Hypothalamus (tissue), 51 donors: Measurements from ENCODE around the gene SDE2.

Source experiments
- DNase-seq, 51 donors: peaks; one replicate each; lab custom pipeline; 2025; lab: John Stamatoyannopoulos, UW

Gene SDE2

DNA sequence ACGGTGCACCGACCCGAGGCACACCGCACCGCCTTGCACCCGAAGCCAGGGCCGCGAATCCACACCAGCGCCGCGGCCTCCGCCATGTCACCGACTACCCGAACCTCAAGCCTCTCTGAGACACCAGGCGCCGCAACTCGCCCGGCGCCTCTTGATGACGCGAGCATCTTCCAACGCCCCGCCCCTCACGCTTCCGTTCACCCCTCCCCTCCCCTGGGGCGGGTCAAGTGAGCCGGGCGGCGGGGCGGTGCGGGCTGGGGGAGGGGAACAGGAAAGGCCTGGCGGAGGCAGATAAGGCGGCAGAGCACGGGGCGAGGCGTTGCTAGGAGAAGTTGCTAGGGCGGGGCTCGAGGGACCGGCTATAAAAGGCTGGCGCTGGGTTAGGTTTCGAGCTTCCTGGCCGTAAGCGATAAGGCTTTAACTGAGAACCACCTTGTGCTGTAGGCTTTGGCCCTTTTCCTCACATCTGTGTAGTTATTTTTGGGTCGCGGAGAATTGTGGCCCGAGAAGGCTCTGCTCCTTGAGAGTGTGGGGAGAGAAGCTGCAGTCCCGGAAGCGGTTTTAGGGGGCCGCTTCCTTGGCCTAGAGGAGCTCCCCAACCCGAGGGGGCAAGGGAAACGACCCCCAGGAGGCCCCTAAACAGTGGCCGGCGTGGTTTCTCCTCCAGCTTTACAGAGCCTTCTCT lies at the start of gene SDE2:
TSS of gene SDE2 (minus strand) at position 117 of the 685 bp plus-strand sequence. CDS start at position 86, 31 bp downstream.
- DNase-seq: peak; percentile 90 to 100 (median 98)

DNA sequence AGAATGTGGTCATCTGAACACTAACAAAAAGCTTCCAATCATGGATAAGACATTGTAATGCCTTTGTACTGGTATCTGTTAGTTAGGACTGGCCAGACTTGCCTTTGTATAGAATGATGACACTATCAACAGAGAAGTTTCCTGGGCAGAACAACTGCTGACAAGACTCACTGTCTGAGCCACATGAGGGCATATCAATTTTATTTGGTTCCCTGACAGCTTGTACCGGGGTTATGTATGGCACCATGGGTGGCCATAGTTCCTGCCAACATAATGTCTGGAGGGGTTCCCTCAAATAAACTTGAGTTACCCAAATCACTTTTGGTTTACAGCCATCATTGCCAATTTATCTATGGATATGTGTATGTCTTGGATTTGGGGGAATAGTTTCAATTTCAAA lies 49.7 kb upstream of the SDE2 start:
- no peak for DNase-seq

DNA sequence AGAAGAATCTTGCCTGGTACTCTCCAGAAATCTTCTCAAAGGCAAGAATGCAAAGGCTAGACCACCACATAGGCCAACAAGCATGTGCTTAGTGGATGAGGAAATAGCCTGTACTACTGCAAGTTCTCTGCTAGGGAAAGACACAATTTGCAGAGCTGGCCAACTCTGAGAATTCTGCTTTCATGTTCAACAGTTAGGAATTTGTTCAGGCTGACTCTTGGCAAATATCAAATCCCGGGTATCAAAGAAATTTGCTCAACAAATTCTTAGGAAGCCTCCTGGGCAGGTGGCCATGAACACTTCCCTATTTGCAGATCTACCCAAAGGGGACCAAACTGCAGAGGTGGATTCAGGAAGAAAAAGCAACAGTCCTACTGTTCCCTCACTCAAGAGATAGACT lies 48.4 kb upstream of the SDE2 start:
- DNase-seq: no peak

DNA sequence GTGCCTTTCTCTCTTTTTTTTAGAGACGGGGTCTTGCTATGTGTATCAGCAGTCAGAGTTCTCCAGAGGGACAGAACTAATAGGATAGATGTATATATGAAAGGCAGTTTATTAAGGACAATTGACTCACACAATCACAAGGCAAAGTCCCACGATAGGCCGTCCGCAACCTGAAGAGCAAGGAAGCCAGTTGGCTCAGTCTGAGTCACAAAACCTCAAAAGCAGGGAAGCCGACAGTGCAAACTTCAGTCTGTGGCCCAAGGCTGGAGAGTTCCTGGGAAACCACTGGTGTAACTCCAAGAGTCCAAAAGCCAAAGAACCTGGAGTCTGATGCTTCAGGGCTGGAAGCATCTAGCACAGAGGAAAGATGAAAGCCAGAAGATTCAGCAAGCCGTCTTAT lies 47.1 kb upstream of the SDE2 start:
- DNase-seq: no peak

DNA sequence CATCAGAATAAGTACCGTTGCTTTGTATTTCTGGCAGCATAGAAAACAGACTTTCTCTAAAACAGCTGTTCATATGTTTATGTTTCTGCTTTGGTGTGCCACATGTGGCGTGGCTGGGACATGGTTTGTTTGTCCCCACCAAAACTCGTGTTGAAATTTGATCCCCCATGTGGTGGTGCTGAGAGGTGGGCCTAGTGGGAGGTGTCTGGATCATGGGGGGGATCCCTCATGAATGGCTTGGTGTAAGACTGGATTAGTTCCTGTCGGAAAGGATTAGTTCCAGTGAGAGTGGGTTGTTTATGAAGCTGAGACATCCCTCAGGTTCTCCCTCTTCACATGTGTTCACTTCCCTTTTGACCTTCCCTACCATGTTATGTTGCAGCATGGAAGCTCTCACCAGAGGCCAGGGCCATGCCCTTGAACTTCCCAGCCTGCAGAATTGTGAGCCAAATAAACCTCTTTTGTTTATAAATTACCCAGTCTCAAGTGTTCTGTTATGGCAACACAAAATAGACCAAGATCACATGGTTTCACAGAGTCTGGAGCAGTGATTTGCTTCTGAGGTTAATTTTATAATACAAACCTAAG lies 45.5 kb upstream of the SDE2 start:
- DNase-seq: no peak

DNA sequence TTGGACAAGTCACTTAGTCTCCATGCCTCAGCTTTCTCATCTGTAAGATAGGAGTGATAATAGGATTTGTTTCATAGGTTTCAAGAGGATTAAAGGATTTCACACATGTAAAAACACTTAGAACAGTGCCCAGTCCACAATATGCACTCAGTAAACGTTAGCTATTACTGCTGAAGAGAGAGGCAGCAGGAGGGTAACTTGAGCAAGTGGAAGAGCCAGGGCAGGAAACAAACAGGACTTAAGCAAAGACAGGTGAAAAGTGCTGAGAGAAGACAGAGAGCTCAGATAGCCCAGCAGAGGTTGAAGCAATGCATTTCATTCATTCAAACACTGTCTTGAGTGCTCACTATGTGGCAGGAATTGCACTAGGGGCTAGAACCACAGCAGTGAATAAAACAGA lies 42.3 kb upstream of the SDE2 start:
- DNase-seq: no peak

DNA sequence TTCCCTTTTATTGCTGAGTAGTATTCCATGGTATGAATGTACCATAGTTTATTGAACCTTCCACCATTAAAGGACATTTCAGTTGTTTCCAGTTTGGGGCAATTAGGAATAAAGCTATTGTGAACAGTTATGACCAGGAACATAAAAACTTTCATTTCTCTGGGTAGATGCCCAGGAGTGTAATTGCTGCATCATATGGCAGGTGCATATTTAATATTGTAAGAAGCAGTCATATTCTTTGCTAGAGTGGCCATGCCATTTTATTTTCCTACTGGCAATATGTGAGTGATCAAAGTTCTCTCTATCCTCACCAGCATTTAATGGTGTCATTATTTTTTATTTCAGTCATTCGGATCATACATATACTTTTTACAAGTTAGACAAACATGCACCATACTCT lies 39.5 kb upstream of the SDE2 start:
- DNase-seq: no peak

DNA sequence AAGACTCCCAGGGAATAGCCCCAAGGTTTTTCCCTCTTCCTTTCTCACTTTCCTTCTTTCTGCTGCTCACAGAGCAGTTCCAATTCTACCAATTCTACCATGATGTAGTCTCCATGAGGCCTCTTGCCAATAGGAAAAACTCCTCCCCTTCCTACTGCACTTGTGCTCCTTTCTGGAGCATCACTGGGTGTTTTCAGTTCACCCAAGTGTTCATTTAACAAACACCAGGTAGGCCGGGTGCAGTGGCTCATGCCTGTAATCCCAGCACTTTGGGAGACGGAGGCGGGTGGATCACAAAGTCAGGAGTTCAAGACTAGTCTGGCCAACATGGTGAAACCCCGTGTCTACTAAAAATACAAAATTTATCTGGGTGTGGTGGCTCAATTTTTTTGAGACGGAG lies 36.8 kb upstream of the SDE2 start:
- DNase-seq: no peak

DNA sequence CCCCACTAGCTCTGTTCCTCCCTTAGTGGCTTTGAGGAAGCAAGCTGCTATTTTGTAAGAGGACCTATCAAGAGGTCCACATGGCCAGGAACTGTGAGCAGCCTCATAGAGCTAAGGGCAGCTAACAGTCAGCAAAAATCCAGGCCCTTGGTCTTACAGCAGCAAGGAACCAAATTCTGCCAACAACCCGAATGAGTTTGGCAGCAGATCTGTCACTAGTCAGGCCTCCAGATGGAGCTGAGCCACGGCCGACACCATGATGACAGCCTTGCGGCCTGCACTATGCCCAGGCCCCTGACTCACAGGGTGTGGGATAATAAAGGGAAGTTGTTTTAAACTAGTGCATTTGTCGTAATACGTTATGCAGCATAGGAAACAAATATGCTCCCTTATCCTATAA lies 35.3 kb upstream of the SDE2 start:
- DNase-seq: peak in 43 of 51 donors; percentile 2 to 78 (median 57)

DNA sequence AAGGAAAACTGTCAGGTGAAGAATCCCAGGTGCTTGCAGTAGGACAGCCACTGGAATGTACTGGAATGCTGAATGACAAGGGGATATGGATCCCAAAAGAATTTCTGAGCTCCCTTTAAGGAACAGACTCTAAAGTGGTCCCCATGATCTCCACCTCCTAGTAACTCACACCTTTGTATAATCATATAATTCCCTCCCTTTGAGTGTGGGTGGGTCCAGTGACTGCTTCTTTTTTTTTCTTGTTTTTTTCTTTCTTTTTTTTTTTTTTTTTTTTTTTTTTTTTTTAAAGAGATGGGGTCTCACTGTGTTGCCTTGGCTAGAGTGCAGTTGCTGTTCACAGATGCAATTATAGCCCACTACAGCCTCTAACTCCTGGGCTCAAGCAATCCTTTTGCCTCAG lies 34.8 kb upstream of the SDE2 start:
- DNase-seq: no peak

DNA sequence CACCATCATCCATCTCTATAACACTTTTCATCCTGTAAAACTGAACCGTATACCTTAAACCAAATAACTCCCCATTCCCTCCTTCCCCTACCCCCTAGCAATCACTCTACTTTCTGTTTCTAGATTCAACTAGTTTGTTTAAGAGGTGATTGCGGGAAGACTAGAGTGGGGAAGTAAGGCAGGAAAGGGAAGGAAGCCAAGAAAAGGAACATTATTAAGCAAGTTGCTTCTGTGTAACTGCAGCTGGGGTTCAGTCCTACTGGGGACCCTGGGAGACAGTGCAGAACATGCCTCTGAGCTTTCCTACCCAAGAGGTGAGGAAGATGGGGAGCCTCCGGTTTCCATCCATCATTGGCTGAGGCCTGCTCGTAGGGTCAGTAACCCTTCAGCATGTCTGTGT lies 34.4 kb upstream of the SDE2 start:
- DNase-seq: no peak

DNA sequence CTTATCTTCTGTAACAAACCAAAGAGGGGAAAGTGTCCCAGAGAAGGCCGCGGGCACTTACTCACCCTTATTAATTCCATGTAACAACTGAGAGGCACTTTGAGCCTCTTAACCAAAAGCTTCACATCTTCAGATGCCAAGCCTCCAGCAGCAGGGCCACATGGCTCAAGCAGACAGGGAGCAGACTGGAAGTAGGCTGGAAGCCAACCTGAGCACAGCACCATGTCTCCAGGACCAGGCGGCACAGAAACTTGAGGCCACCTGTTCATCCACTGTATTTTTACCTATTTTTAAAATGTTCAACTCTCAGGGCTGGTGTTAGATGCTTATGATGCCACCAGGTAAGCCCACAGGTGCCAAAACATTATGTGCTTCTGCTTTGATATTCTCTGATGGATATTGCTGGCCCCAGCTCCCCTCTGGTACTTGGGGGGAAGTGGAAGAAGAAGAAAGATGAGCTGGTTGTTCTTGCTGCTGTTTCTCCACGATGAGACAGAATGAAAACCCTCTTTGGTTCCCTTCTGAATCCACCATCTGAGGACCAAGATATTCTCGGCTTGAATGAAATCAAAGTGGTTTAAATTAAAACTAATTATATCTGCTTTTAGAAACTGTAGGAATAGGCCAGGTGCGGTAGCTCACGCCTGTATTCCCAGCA lies 30.6 kb upstream of the SDE2 start:
- no peak for DNase-seq

DNA sequence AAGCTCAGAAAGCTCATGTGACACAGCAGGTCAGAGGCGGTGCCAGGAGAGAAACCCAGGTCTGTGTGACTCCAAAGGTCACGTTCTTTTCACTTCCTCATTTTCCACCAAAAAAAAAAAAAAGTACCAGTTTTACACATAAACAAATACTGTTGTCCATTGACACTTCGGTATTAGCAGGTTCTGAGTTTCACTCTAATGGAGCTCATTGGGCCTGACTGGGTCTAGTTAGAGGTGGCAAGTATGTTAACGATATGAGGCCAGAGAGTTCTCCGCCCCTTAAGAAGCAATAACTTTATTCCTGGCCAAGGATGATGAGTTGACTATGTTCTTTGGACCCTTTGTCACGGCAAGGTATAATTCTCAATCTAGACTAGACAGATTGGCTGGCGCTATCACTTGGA lies 30.0 kb upstream of the SDE2 start:
- DNase-seq: no peak

DNA sequence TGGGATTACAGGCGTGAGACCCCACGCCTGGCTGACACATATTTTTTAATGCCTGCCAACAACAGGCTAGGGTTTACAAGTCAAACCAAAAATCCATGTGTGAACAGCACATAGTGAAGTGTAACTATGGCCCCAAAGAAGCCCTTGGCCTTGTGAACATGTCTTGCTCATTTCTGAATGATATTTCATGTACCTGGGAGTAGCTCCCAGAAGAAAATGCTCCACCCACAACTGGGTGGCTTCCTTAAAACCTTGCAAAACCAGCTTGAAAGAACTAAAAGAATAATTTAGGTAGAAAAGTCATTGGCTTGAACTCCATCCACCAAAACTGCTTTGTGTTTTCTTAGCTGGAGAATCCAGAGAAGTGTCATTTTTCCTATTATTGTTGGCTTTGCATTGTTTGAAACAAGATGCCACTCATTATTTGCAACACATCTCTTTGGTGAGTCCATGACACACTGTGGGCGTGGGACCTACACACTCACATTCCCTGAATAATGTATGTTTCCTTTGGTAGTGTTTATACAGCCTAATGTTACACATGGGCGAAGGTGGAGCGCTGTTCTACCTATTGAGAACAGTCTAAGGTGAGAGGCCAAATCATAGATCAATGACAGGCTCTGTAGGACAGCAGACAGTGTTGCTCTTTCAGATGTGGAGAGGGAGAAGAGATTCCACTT lies 28.5 kb upstream of the SDE2 start:
- no peak for DNase-seq

DNA sequence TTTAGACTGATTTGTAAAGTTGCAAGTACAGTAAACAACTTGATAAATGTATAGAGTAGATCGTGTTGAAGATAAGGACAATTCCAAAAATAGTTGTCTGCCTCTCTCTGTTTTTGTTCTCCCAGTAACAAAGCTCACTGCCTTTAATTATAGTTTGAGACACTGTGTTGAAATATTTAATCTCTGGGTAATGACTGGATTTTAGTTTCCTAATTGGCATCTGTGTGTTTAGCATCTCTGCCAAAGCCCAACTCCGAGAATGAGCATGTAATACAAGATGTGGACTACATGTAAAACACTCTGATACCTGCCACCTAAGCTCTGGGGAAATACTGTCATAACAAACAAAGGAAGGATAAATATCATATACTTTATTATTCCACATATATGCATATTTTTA lies 27.7 kb upstream of the SDE2 start:
- no peak for DNase-seq

DNA sequence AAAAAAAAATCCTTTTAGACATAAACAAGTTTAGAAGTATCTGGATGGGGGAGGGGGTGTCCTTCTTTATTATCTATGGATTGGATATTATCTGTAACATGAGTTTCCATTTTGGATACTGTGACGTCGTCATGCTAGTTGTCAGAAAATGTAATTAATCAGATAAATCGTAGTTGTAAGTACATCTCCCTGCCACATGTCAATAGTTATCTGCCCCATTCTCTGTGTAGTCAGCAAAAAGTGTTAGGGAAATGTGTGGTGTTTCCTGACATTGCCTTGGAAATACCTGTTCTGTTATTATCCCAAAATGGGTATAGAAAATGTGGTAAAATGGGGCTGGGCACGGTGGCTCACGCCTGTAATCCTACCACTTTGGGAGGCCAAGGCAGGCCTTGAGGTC lies 24.6 kb upstream of the SDE2 start:
- DNase-seq: no peak

DNA sequence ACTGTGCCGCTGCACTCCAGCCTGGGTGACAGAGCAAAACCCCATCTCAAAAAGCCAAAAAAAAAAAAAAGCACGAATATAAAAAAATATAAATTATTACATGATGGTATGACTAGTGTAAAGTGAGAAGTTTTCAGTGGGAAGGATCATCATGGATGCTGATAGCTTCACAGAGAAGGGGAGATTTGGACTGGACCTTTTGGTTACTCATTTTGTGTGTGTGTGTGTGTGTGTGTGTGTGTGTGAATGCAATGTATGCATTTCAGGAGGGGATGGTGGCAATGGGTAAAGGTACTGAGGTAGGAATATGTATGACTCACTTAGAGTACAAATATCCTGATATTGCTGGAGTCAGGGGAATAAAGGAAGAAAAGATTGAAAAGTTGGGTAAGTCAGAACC lies 22.7 kb upstream of the SDE2 start:
- no peak for DNase-seq

DNA sequence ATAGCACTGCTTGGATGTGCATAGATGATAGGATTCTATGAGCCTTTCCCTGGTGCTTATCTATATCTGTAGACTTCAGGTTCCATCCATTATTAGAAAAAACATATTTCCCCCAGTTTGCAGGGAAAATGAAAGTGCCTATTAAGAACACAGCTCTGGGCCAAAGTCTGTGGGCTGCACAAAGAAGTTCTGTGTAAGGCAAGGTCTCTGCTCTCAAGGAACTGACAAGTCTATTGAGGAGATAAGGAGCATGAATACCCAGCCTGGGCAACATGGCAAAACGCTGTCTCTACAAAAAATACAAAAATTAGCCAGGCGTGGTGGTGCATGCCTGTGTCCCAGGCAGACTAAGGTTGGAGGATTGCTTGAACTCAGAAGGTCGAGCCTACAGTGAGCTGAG lies 22.3 kb upstream of the SDE2 start:
- no peak for DNase-seq

DNA sequence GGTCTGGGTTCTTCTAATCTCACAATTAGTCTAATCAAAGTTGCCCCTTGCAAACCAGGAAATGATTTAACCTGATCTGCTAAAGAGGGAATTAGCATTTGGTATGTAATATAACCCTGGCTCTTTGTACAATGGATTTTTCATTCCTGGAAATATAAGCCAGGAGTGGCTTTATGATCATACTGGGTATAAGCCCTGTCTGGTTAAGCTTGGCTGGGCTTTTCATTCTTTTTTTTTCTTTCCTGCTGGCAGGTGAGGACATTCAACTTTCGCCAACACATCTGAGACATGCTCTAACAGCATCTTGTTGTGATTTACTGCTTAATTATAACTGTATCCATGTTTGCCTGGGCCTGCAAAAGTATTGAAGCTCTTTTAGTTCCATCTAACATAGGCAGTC lies 20.4 kb upstream of the SDE2 start:
- no peak for DNase-seq

DNA sequence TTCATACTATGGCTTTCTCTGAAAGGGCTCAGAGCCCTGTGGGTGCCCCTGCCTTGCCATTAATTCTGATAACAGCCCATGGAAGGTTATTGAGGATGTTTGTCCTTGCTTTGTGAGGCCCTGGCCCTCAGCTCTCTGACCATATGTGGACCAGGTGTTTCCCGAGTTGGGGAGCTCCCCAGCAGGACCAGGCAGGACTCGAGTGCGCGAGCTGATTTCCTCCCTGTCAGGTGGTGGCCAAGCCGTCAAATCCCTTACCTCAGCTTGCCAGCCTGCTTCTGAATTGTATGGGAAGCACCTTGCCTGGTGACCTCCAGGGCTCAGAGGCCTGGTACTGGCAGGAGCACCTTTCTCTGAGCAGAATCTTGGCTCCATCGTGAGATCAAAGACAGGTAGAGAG lies 17.9 kb upstream of the SDE2 start:
- DNase-seq: no peak

DNA sequence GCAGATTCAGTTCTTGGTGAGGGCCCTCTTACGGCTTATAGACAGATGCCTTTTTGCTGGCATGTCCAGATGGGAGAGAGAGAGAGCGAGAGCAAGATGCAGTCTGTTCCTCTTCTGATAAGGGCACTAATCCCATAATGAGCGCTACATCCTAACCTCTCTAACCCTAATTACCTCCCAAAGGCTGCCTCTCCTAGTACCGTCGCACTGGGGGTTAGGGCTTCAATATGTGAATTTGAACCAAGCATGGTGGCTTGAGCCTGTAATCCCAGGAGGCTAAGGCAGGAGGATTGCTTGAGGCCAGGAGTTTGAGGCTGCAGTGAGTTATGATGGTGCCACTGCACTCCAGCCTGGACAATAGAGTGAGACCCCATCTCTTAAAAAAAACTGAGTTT lies 10.5 kb upstream of the SDE2 start:
- no peak for DNase-seq
